ENCODE data around the gene SHCBP1L. TPM values are rescaled to one million over a fixed set of nuclear protein-coding genes. Genes with fewer than 3 reads are reported as not detected.

The SHCBP1L gene
- total RNA-seq, 4 donors from 2014 or later, result 1.3 TPM; not detected in 3

DNA sequence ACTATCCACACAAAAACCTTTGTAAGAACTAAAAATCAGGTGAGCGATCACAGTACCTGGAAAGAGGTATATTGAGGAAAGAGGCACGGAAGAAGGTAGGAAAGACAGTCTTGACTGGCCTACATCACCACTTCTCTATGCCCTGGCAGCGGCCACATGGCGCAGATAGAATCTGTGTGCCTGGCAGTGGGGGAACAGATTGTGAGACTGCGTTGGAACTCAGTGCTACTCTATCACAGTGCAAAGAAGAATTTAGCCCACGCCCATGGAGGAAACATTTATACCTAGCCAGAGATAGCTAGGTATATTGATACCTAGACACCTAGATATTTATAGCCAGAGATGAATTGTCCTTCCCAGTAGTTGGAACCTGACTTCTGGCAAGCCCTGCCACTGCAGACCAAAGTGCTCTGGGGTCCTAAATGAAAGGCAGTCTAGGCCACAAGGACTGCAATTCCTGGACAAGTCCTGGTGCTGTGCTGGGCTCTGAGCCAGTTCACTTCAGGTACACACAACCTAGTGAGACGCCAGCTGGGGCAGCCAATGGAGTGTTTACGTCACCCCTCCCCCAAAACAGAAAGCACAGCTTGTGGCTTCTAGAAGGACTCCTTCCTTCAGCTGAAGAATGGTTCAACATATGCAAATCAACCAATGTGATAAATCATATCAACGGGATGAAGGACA lies 61.9 kb downstream of the SHCBP1L start:
- Histone ChIP-seq H3K36me3 (peaks cover 0 to 39% (median 15%) of the 10 kb centered on the region in 3 donors), H3K27me3 (no peaks in the 10 kb centered on the region), H3K4me3 (no peak overlapping the region), H3K9me3 (no peaks in the 10 kb centered on the region), H3K27ac (no peak overlapping the region), H3K4me1 (no peaks in the 10 kb centered on the region)
- WGBS, 2 donors, result 93 to 97% methylated on average over 9 of the region's 9 CpGs
- no peak for DNase-seq (ENCODE audit: low spot score in 2 of 2)
- TF ChIP-seq, protein P1, sequence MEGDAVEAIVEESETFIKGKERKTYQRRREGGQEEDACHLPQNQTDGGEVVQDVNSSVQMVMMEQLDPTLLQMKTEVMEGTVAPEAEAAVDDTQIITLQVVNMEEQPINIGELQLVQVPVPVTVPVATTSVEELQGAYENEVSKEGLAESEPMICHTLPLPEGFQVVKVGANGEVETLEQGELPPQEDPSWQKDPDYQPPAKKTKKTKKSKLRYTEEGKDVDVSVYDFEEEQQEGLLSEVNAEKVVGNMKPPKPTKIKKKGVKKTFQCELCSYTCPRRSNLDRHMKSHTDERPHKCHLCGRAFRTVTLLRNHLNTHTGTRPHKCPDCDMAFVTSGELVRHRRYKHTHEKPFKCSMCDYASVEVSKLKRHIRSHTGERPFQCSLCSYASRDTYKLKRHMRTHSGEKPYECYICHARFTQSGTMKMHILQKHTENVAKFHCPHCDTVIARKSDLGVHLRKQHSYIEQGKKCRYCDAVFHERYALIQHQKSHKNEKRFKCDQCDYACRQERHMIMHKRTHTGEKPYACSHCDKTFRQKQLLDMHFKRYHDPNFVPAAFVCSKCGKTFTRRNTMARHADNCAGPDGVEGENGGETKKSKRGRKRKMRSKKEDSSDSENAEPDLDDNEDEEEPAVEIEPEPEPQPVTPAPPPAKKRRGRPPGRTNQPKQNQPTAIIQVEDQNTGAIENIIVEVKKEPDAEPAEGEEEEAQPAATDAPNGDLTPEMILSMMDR (IDR thresholded peaks at IDR 0.05), result no peak
- TF ChIP-seq EP300 (IDR thresholded peaks at IDR 0.05), result no peak

DNA sequence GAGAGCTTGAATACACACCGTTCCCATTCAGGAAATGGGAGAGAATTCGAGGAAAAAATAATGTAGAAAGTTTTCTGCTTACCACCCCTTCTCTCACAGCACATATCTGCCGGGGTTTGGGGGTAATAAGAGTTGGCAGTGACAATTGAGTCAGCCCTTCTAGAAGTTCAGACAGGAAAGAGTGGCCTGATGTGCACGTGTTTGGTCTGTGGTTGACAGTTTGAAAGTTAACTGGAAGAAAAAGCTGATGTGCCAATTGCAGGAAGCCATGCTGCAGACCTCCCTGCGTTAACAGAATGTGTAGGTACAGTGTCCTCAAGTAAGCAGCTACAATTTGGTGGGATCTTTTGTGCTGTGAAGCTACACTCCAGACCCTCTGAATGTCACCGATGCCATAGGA lies 63.0 kb downstream of the SHCBP1L start:
- peaks cover 0 to 50% (median 21%) of the 10 kb centered on the region in 3 donors for H3K36me3 ChIP-seq
- no peak overlapping the region for H3K4me3 ChIP-seq
- no peak for DNase-seq (ENCODE audit: low spot score in 2 of 2)
- WGBS, 2 donors, result 60 to 64% methylated on average over 6 of the region's 6 CpGs
- H3K9me3 ChIP-seq, result no peaks in the 10 kb centered on the region
- no peaks in the 10 kb centered on the region for H3K27me3 ChIP-seq
- TF ChIP-seq, protein P1 (IDR thresholded peaks at IDR 0.05), result no peak
- TF ChIP-seq POLR2A (IDR thresholded peaks at IDR 0.05) (no peak), EP300 (IDR thresholded peaks at IDR 0.05) (no peak)
- H3K4me1 ChIP-seq, result no peaks in the 10 kb centered on the region
- H3K27ac ChIP-seq, result no peak overlapping the region

DNA sequence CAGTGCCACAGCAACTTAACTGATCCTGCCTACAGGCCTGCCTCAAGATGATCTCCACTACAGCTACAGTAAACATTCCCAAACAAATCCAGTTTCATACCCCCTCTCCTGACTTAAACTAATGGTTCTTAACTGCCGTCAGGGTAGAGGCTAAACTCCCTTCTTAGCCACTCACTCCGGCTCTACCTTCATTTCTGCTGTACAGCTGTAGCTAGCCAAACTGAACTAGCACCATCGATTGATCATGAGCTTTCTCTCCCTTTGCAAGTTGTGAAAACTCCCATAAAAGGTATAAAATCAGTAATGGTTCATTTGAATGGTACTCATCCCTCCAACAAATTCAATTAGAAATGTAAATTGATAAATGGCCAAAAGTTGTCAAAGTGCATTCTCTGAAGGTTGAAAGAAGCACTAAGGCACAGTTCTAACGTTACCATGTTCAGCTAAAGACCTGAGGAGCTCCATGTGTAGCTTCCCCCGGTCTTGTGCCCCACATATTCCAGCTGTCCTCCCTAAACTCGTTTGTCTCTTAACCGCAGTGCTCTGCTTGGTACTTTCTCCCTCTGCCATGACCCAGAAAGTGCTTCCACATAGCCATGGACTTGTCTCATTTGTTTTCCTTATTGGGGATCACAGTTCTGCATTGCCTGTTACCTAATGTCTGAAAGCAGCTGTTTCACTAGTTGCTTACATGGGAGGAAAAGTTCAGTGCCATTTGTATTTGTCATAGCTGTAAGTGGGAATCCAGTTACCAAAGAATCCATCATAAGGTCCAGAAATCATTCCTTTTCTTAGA lies 64.0 kb downstream of the SHCBP1L start:
- H3K9me3 ChIP-seq, result no peaks in the 10 kb centered on the region
- WGBS, 2 donors, result 79 to 89% methylated on average over 7 of the region's 7 CpGs
- H3K36me3 ChIP-seq, result peaks cover 2 to 61% (median 31%) of the 10 kb centered on the region in 3 donors
- H3K27me3 ChIP-seq, result no peaks in the 10 kb centered on the region
- TF ChIP-seq POLR2A (IDR thresholded peaks at IDR 0.05) (no peak), EP300 (IDR thresholded peaks at IDR 0.05) (no peak)
- TF ChIP-seq, protein P1 (IDR thresholded peaks at IDR 0.05), result no peak
- no peak for DNase-seq (ENCODE audit: low spot score in 2 of 2)
- no peak overlapping the region for H3K4me3 ChIP-seq
- H3K27ac ChIP-seq, result no peak overlapping the region
- no peaks in the 10 kb centered on the region for H3K4me1 ChIP-seq

DNA sequence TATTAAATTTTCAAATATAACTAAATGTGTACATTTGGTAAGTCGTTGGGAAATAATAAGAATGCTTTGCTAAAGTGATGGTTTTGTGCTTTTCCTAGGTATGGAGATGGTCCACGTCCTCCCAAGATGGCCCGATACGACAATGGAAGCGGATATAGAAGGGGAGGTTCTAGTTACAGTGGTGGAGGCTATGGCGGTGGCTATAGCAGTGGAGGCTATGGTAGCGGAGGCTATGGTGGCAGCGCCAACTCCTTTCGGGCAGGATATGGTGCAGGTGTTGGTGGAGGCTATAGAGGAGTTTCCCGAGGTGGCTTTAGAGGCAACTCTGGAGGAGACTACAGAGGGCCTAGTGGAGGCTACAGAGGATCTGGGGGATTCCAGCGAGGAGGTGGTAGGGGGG lies 66.0 kb downstream of the SHCBP1L start:
- Histone ChIP-seq H3K27ac (no peak overlapping the region), H3K4me1 (no peaks in the 10 kb centered on the region), H3K36me3 (peaks cover 7 to 80% (median 48%) of the 10 kb centered on the region in 3 donors), H3K27me3 (no peaks in the 10 kb centered on the region), H3K9me3 (no peaks in the 10 kb centered on the region), H3K4me3 (no peak overlapping the region)
- TF ChIP-seq EP300 (IDR thresholded peaks at IDR 0.05) (no peak), POLR2A (IDR thresholded peaks at IDR 0.05) (no peak)
- TF ChIP-seq, protein P1 (IDR thresholded peaks at IDR 0.05), result no peak
- WGBS, 2 donors, result 94 to 97% methylated on average over 11 of the region's 11 CpGs
- DNase-seq (ENCODE audit: low spot score in 2 of 2), result no peak

DNA sequence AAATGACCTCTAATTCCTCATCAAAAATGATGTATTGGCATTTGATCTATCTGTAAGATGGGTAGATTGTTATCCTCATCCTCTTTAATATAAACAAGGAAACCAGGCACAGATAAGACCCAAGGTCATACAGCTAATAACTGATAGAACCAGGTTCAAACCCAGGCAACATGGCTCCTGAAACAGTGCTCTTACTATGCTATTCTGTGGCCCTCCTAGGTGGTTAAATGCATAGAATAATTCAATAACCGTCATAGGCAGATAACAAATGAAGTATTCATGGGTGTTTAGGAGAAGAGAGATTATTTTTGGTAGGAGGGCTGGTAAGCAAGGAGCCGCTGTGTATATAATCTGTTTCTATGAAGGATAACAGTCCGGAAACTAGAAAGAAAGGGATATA lies 67.4 kb downstream of the SHCBP1L start:
- H3K36me3 ChIP-seq, result peaks cover 7 to 94% (median 57%) of the 10 kb centered on the region in 3 donors
- DNase-seq (ENCODE audit: low spot score in 2 of 2), result no peak
- no peaks in the 10 kb centered on the region for H3K9me3 ChIP-seq
- H3K4me1 ChIP-seq, result no peaks in the 10 kb centered on the region
- TF ChIP-seq, protein P1 (IDR thresholded peaks at IDR 0.05), result no peak
- no peak for TF ChIP-seq POLR2A (IDR thresholded peaks at IDR 0.05)
- no peak for TF ChIP-seq EP300 (IDR thresholded peaks at IDR 0.05)
- 91 to 92% methylated on average over 3 of the region's 3 CpGs for WGBS, 2 donors
- H3K27ac ChIP-seq, result no peak overlapping the region
- no peaks in the 10 kb centered on the region for H3K27me3 ChIP-seq
- no peak overlapping the region for H3K4me3 ChIP-seq
